ENCODE data around the gene INPP5E. TPM values are rescaled to one million over a fixed set of nuclear protein-coding genes. Genes with fewer than 3 reads are reported as not detected.
A peak's percentile ranks its signal among the peaks of the same experiment; 100 is the strongest.
"Not testable (repeated sequence)": the region's sequence is repeated elsewhere in the genome, so short reads cannot be mapped to it uniquely, and the experiment has no call there.

INPP5E gene
- total and polyA plus RNA-seq, 12 donors: 2.3 to 27.1 (median 10.5) TPM

GRCh38 chr9:136409557-136410455 lies 29.8 kb downstream of the INPP5E start:
- Histone ChIP-seq H3K36me3 (replicated peaks in 1 of 2) (peaks cover 0 to 54% of the 10 kb centered on the region in 2 donors), H3K4me3 (peak overlapping the region in 2 of 4 donors; percentile 44 to 86), H3K4me1 (replicated peaks in 1 of 2) (peaks cover 18 to 26% of the 10 kb centered on the region in 2 donors), H3K9me3 (replicated peaks in 1 of 3) (no peaks in the 10 kb centered on the region), H3K27ac (peak overlapping the region in 3 of 5 donors; percentile 69 to 91 (median 81)), H3K27me3 (no peaks in the 10 kb centered on the region)
- 8 to 19% (median 13%) methylated on average over 24 to 71 of the region's 71 CpGs for WGBS, 4 donors
- peak in 6 of 7 donors; percentile 48 to 74 (median 58) for DNase-seq
- intact Hi-C loops (cut with DNase I): no loop called here
- TF ChIP-seq POLR2A (IDR thresholded peaks at IDR 0.05): no peak
- no peak for TF ChIP-seq CTCF (IDR thresholded peaks at IDR 0.05)

- no peak for DNase-seq
- H3K4me1 ChIP-seq (replicated peaks in 1 of 2): peaks cover 18 to 26% of the 10 kb centered on the region in 2 donors
- no peak overlapping the region for H3K27ac ChIP-seq
- no peaks in the 10 kb centered on the region for H3K27me3 ChIP-seq
- TF ChIP-seq POLR2A (IDR thresholded peaks at IDR 0.05): no peak
- no peak for TF ChIP-seq CTCF (IDR thresholded peaks at IDR 0.05)
- WGBS, 4 donors: 89 to 99% (median 93%) methylated on average over 6 to 7 of the region's 7 CpGs
- peaks cover 0 to 46% of the 10 kb centered on the region in 2 donors for H3K36me3 ChIP-seq (replicated peaks in 1 of 2)
- intact Hi-C loops (cut with DNase I): no loop called here
- H3K9me3 ChIP-seq (replicated peaks in 1 of 3): no peaks in the 10 kb centered on the region
- H3K4me3 ChIP-seq: no peak overlapping the region
Observed at GRCh38 chr9:136407911-136408310, 31.7 kb downstream of the INPP5E start.

- intact Hi-C loops (cut with DNase I); H3K27me3 ChIP-seq; H3K4me3 ChIP-seq; DNase-seq; H3K9me3 ChIP-seq (replicated peaks in 1 of 3); H3K27ac ChIP-seq: not testable (repeated sequence)
- WGBS, 4 donors: 94 to 97% (median 95%) methylated on average over 23 to 28 of the region's 28 CpGs
- peaks cover 18 to 22% of the 10 kb centered on the region in 2 donors for H3K4me1 ChIP-seq (replicated peaks in 1 of 2)
- peaks cover 0 to 40% of the 10 kb centered on the region in 2 donors for H3K36me3 ChIP-seq (replicated peaks in 1 of 2)
Observed at GRCh38 chr9:136407061-136407460, 32.6 kb downstream of the INPP5E start.

GRCh38 chr9:136405904-136406303 lies 33.7 kb downstream of the INPP5E start:
- H3K9me3 ChIP-seq (replicated peaks in 1 of 3); H3K4me3 ChIP-seq; H3K27me3 ChIP-seq; H3K27ac ChIP-seq; intact Hi-C loops (cut with DNase I); DNase-seq: not testable (repeated sequence)
- WGBS, 4 donors: 83 to 94% (median 89%) methylated on average over 10 of the region's 10 CpGs
- Histone ChIP-seq H3K36me3 (replicated peaks in 1 of 2) (peaks cover 0 to 40% of the 10 kb centered on the region in 2 donors), H3K4me1 (replicated peaks in 1 of 2) (peaks cover 10 to 11% of the 10 kb centered on the region in 2 donors)

- no peak overlapping the region for H3K27ac ChIP-seq
- H3K27me3 ChIP-seq: no peaks in the 10 kb centered on the region
- no peak for TF ChIP-seq CTCF (IDR thresholded peaks at IDR 0.05)
- no peak for TF ChIP-seq POLR2A (IDR thresholded peaks at IDR 0.05)
- WGBS, 4 donors: 54 to 63% (median 59%) methylated on average over 7 of the region's 7 CpGs
- H3K4me3 ChIP-seq: no peak overlapping the region
- no peaks in the 10 kb centered on the region for H3K9me3 ChIP-seq (replicated peaks in 1 of 3)
- H3K36me3 ChIP-seq (replicated peaks in 1 of 2): peaks cover 0 to 40% of the 10 kb centered on the region in 2 donors
- peaks cover 9 to 12% of the 10 kb centered on the region in 2 donors for H3K4me1 ChIP-seq (replicated peaks in 1 of 2)
- intact Hi-C loops (cut with DNase I): no loop called here
- DNase-seq: peak in 3 of 7 donors; percentile 47 to 67 (median 61)
Observed at GRCh38 chr9:136405481-136405880, 34.2 kb downstream of the INPP5E start.

Data from adrenal gland (tissue), 12 donors.